ENCODE data around the gene ADAM23.

The ADAM23 gene

GRCh38 chr2:206424134-206424533 lies 19.2 kb upstream of the ADAM23 start:
- no peak overlapping the region for H3K9ac ChIP-seq (ENCODE audit: low read length)
- H3K9me3 ChIP-seq (ENCODE audit: control insufficient read depth, low read depth, low read length): no peaks in the 10 kb centered on the region
- no peak overlapping the region for H3K4me3 ChIP-seq (ENCODE audit: low read length)
- no peaks in the 10 kb centered on the region for H3K4me1 ChIP-seq (ENCODE audit: control insufficient read depth, low read depth, low read length)
- no peak overlapping the region for H3K27ac ChIP-seq (ENCODE audit: low read length)
- H3K27me3 ChIP-seq (ENCODE audit: control insufficient read depth, insufficient read depth, low read length): no peaks in the 10 kb centered on the region
- H3K36me3 ChIP-seq (ENCODE audit: control insufficient read depth, low read depth, low read length): no peaks in the 10 kb centered on the region

- Histone ChIP-seq H3K4me1 (ENCODE audit: control insufficient read depth, low read depth, low read length) (no peaks in the 10 kb centered on the region), H3K27ac (ENCODE audit: low read length) (no peak overlapping the region), H3K36me3 (ENCODE audit: control insufficient read depth, low read depth, low read length) (no peaks in the 10 kb centered on the region), H3K9ac (ENCODE audit: low read length) (no peak overlapping the region), H3K9me3 (ENCODE audit: control insufficient read depth, low read depth, low read length) (no peaks in the 10 kb centered on the region), H3K4me3 (ENCODE audit: low read length) (no peak overlapping the region), H3K27me3 (ENCODE audit: control insufficient read depth, insufficient read depth, low read length) (no peaks in the 10 kb centered on the region)
These were observed 14.5 kb upstream of the ADAM23 start for GRCh38 chr2:206428783-206429182.

GRCh38 chr2:206430452-206430851 lies 12.9 kb upstream of the ADAM23 start:
- no peaks in the 10 kb centered on the region for H3K27me3 ChIP-seq (ENCODE audit: control insufficient read depth, insufficient read depth, low read length)
- H3K9ac ChIP-seq (ENCODE audit: low read length): no peak overlapping the region
- no peak overlapping the region for H3K27ac ChIP-seq (ENCODE audit: low read length)
- no peak overlapping the region for H3K4me3 ChIP-seq (ENCODE audit: low read length)
- no peaks in the 10 kb centered on the region for H3K36me3 ChIP-seq (ENCODE audit: control insufficient read depth, low read depth, low read length)
- no peaks in the 10 kb centered on the region for H3K9me3 ChIP-seq (ENCODE audit: control insufficient read depth, low read depth, low read length)
- H3K4me1 ChIP-seq (ENCODE audit: control insufficient read depth, low read depth, low read length): no peaks in the 10 kb centered on the region

GRCh38 chr2:206431439-206431838 lies 11.9 kb upstream of the ADAM23 start:
- Histone ChIP-seq H3K9ac (ENCODE audit: low read length) (no peak overlapping the region), H3K4me1 (ENCODE audit: control insufficient read depth, low read depth, low read length) (no peaks in the 10 kb centered on the region), H3K4me3 (ENCODE audit: low read length) (no peak overlapping the region), H3K27ac (ENCODE audit: low read length) (no peak overlapping the region), H3K9me3 (ENCODE audit: control insufficient read depth, low read depth, low read length) (no peaks in the 10 kb centered on the region), H3K27me3 (ENCODE audit: control insufficient read depth, insufficient read depth, low read length) (no peaks in the 10 kb centered on the region), H3K36me3 (ENCODE audit: control insufficient read depth, low read depth, low read length) (no peaks in the 10 kb centered on the region)

GRCh38 chr2:206432193-206433082 lies 10.9 kb upstream of the ADAM23 start:
- Histone ChIP-seq H3K27me3 (ENCODE audit: control insufficient read depth, insufficient read depth, low read length) (no peaks in the 10 kb centered on the region), H3K36me3 (ENCODE audit: control insufficient read depth, low read depth, low read length) (no peaks in the 10 kb centered on the region), H3K9ac (ENCODE audit: low read length) (no peak overlapping the region), H3K9me3 (ENCODE audit: control insufficient read depth, low read depth, low read length) (no peaks in the 10 kb centered on the region), H3K4me1 (ENCODE audit: control insufficient read depth, low read depth, low read length) (no peaks in the 10 kb centered on the region), H3K4me3 (ENCODE audit: low read length) (no peak overlapping the region), H3K27ac (ENCODE audit: low read length) (no peak overlapping the region)

- no peak overlapping the region for H3K4me3 ChIP-seq (ENCODE audit: low read length)
These were observed 10.1 kb upstream of the ADAM23 start for GRCh38 chr2:206433190-206433589.

GRCh38 chr2:206433686-206434085 lies 9.6 kb upstream of the ADAM23 start:
- peaks cover 6% of the 10 kb centered on the region for H3K4me1 ChIP-seq (ENCODE audit: control insufficient read depth, low read depth, low read length)
- H3K4me3 ChIP-seq (ENCODE audit: low read length): no peak overlapping the region
- no peak overlapping the region for H3K27ac ChIP-seq (ENCODE audit: low read length)
- H3K36me3 ChIP-seq (ENCODE audit: control insufficient read depth, low read depth, low read length): no peaks in the 10 kb centered on the region
- no peaks in the 10 kb centered on the region for H3K9me3 ChIP-seq (ENCODE audit: control insufficient read depth, low read depth, low read length)
- H3K27me3 ChIP-seq (ENCODE audit: control insufficient read depth, insufficient read depth, low read length): no peaks in the 10 kb centered on the region
- no peak overlapping the region for H3K9ac ChIP-seq (ENCODE audit: low read length)

More at GRCh38 chr2:206433190-206433589, 10.1 kb upstream of the ADAM23 start:
- H3K27ac ChIP-seq (ENCODE audit: low read length): no peak overlapping the region
- H3K36me3 ChIP-seq (ENCODE audit: control insufficient read depth, low read depth, low read length): no peaks in the 10 kb centered on the region
- H3K27me3 ChIP-seq (ENCODE audit: control insufficient read depth, insufficient read depth, low read length): no peaks in the 10 kb centered on the region
- peaks cover 1% of the 10 kb centered on the region for H3K4me1 ChIP-seq (ENCODE audit: control insufficient read depth, low read depth, low read length)
- H3K9me3 ChIP-seq (ENCODE audit: control insufficient read depth, low read depth, low read length): no peaks in the 10 kb centered on the region
- H3K9ac ChIP-seq (ENCODE audit: low read length): no peak overlapping the region

- no peak overlapping the region for H3K4me3 ChIP-seq (ENCODE audit: low read length)
- H3K9ac ChIP-seq (ENCODE audit: low read length): no peak overlapping the region
These were observed 7.6 kb upstream of the ADAM23 start for GRCh38 chr2:206435742-206436141.

GRCh38 chr2:206438196-206438724 lies 5.1 kb upstream of the ADAM23 start:
- Histone ChIP-seq H3K4me3 (ENCODE audit: low read length) (no peak overlapping the region), H3K27me3 (ENCODE audit: control insufficient read depth, insufficient read depth, low read length) (peaks cover 12% of the 10 kb centered on the region), H3K36me3 (ENCODE audit: control insufficient read depth, low read depth, low read length) (no peaks in the 10 kb centered on the region), H3K9ac (ENCODE audit: low read length) (no peak overlapping the region), H3K9me3 (ENCODE audit: control insufficient read depth, low read depth, low read length) (no peaks in the 10 kb centered on the region), H3K4me1 (ENCODE audit: control insufficient read depth, low read depth, low read length) (peaks cover 11% of the 10 kb centered on the region), H3K27ac (ENCODE audit: low read length) (no peak overlapping the region)

More at GRCh38 chr2:206435742-206436141, 7.6 kb upstream of the ADAM23 start:
- H3K36me3 ChIP-seq (ENCODE audit: control insufficient read depth, low read depth, low read length): no peaks in the 10 kb centered on the region
- H3K4me1 ChIP-seq (ENCODE audit: control insufficient read depth, low read depth, low read length): peaks cover 11% of the 10 kb centered on the region
- no peak overlapping the region for H3K27ac ChIP-seq (ENCODE audit: low read length)
- no peaks in the 10 kb centered on the region for H3K9me3 ChIP-seq (ENCODE audit: control insufficient read depth, low read depth, low read length)
- H3K27me3 ChIP-seq (ENCODE audit: control insufficient read depth, insufficient read depth, low read length): no peaks in the 10 kb centered on the region

- H3K36me3 ChIP-seq (ENCODE audit: control insufficient read depth, low read depth, low read length): no peaks in the 10 kb centered on the region
- peaks cover 28% of the 10 kb centered on the region for H3K27me3 ChIP-seq (ENCODE audit: control insufficient read depth, insufficient read depth, low read length)
- H3K9ac ChIP-seq (ENCODE audit: low read length): peak overlapping the region; percentile 2
- no peak overlapping the region for H3K27ac ChIP-seq (ENCODE audit: low read length)
- H3K4me3 ChIP-seq (ENCODE audit: low read length): peak overlapping the region; percentile 65
- H3K4me1 ChIP-seq (ENCODE audit: control insufficient read depth, low read depth, low read length): peaks cover 29% of the 10 kb centered on the region
- no peaks in the 10 kb centered on the region for H3K9me3 ChIP-seq (ENCODE audit: control insufficient read depth, low read depth, low read length)
These were observed 879 bp upstream of the ADAM23 start for GRCh38 chr2:206442474-206442832.

- Histone ChIP-seq H3K27me3 (ENCODE audit: control insufficient read depth, insufficient read depth, low read length) (peaks cover 28% of the 10 kb centered on the region), H3K4me3 (ENCODE audit: low read length) (peak overlapping the region; percentile 86), H3K9ac (ENCODE audit: low read length) (peak overlapping the region; percentile 45), H3K36me3 (ENCODE audit: control insufficient read depth, low read depth, low read length) (no peaks in the 10 kb centered on the region), H3K27ac (ENCODE audit: low read length) (no peak overlapping the region), H3K4me1 (ENCODE audit: control insufficient read depth, low read depth, low read length) (peaks cover 32% of the 10 kb centered on the region), H3K9me3 (ENCODE audit: control insufficient read depth, low read depth, low read length) (no peaks in the 10 kb centered on the region)
These were observed 599 bp downstream of the ADAM23 start for GRCh38 chr2:206443735-206444527.
